GM21447 (cell line): ENCODE measurements around the gene TK2.
A peak's percentile ranks its signal among the peaks of the same experiment; 100 is the strongest.
"Not testable (repeated sequence)": the region's sequence is repeated elsewhere in the genome, so short reads cannot be mapped to it uniquely, and the experiment has no call there.

ENCODE experiments used
- ATAC-seq: cut with Tn5 transposase; IDR thresholded peaks from one replicate; pipeline ENCODE4 v1.9.1; 2021; ENCODE audit not compliant: unreplicated experiment

Gene TK2

GRCh38 chr16:66521252-66521713, 28.6 kb downstream of the TK2 start:
- ATAC-seq = no peak

GRCh38 chr16:66520406-66521170, 29.3 kb downstream of the TK2 start:
- ATAC-seq = no peak

- ATAC-seq = no peak
Observed at GRCh38 chr16:66519482-66520373, 30.2 kb downstream of the TK2 start.

GRCh38 chr16:66517586-66518263, 32.2 kb downstream of the TK2 start:
- ATAC-seq = no peak

- ATAC-seq = peak; percentile 97
Observed at GRCh38 chr16:66516808-66517585, 32.9 kb downstream of the TK2 start.

- no peak for ATAC-seq
Observed at GRCh38 chr16:66516509-66516807, 33.5 kb downstream of the TK2 start.

- no peak for ATAC-seq
Observed at GRCh38 chr16:66515596-66516508, 34.1 kb downstream of the TK2 start.

- not testable (repeated sequence) for ATAC-seq
Observed at GRCh38 chr16:66514980-66515595, 34.8 kb downstream of the TK2 start.

GRCh38 chr16:66514391-66514790, 35.5 kb downstream of the TK2 start:
- ATAC-seq = not testable (repeated sequence)

- no peak for ATAC-seq
Observed at GRCh38 chr16:66513111-66513723, 36.7 kb downstream of the TK2 start.

GRCh38 chr16:66512272-66513110, 37.4 kb downstream of the TK2 start:
- no peak for ATAC-seq

- no peak for ATAC-seq
Observed at GRCh38 chr16:66511602-66512271, 38.2 kb downstream of the TK2 start.

GRCh38 chr16:66510711-66511601, 39.0 kb downstream of the TK2 start:
- no peak for ATAC-seq

- ATAC-seq = no peak
Observed at GRCh38 chr16:66510298-66510697, 39.6 kb downstream of the TK2 start.

- no peak for ATAC-seq
Observed at GRCh38 chr16:66509576-66509975, 40.3 kb downstream of the TK2 start.

- ATAC-seq = no peak
Observed at GRCh38 chr16:66508914-66509496, 40.9 kb downstream of the TK2 start.
